GM19438 (cell line): Measurements from ENCODE around the gene RAB37.

ENCODE experiments used
- ATAC-seq: cut with Tn5 transposase; IDR thresholded peaks from one replicate; pipeline ENCODE4 v1.9.1; 2021; ENCODE audit warnings: low read depth; ENCODE audit not compliant: unreplicated experiment

Gene RAB37

GRCh38 chr17:74736513-74737298, at the start of gene RAB37:
RAB37 (plus strand) TSS chr17:74737256; CDS start chr17:74737273, 17 bp downstream.
- no peak for ATAC-seq

GRCh38 chr17:74687886-74688285, 49.2 kb upstream of the RAB37 start:
- ATAC-seq: no peak

GRCh38 chr17:74690409-74690825, 46.6 kb upstream of the RAB37 start:
- ATAC-seq: no peak

GRCh38 chr17:74691151-74691550, 45.9 kb upstream of the RAB37 start:
- no peak for ATAC-seq

DNA sequence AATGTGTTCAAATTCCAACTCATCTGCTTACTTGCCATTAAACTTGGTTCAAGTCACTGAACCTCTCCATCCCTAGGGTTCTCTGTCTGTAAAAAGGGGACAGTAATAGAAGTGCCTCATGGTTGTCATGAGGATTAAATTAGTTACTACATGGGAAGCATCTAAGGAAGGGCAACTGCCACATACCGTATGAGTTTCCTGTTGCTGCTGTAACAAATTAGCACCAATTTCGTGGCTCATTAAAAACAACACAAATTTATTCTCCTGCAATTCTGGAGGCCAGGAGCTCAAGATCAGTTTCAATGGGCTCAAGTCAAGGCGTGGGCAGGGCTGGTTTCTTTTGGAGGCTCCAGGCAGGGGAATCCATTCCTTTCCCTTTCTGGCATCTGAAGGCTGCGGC, 43.0 kb upstream of the RAB37 start:
- ATAC-seq: no peak

GRCh38 chr17:74695629-74696028, 41.4 kb upstream of the RAB37 start:
- ATAC-seq: no peak

- ATAC-seq: no peak
These were observed 39.5 kb upstream of the RAB37 start for GRCh38 chr17:74697515-74697914.

GRCh38 chr17:74698069-74698468, 39.0 kb upstream of the RAB37 start:
- ATAC-seq: no peak

DNA sequence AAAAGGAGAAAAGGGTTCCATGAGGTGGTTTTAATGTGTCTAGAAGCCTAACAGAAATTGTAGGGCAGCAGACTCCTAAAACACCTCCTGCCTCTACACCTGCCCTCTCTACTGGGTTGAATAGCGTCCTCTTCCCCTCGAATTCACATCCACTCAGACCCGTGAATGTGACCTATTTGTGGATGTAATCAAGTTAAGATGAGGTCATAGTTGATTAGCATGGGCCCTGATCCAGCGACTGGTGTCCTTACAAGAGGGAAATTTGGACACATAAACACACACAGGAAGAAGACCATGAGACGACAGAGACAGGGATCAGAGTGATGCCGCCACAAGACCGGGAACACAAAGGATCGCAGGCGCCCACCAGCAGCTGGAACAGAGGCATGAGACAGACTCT, 37.8 kb upstream of the RAB37 start:
- ATAC-seq: no peak

- ATAC-seq: no peak
These were observed 34.8 kb upstream of the RAB37 start for GRCh38 chr17:74702116-74702871.

GRCh38 chr17:74703311-74703710, 33.7 kb upstream of the RAB37 start:
- ATAC-seq: no peak

- ATAC-seq: no peak
These were observed 32.5 kb upstream of the RAB37 start for GRCh38 chr17:74704544-74704943.

DNA sequence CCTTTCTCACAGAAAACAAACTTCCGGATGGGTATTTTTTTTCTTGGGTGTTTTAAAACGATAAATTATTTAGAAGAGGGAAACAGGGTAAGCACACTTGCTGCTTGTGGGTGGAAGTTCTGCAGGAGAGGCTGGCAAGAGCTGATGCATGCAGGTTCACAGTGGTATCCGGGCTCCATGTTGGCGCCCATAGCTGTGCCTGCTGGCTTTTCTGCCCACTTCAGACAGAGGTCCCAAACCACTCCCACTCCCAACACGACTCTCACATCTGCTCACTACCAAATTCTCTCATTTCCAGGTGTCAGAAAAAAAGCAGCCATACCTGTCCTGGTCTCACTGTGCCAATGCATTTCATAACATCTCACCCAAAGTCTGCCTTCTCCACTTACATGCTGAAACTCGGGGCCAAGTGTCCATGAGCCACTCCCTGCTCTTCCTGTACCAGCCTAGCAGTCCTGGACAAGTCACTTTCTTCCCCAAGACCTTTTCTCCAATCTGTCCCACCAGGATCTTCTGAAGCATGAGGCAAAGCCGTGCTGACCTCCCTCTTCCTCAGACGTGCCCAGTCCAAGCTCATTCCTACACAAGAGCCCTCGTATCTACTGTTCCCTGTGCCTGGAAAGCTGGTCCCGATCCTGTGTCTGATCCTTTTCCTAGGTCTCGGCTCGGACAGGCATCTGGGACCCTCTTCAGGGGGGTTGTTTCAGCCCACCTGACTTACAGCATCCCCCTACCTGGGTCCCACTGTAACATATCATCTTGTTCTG, 25.8 kb upstream of the RAB37 start:
- ATAC-seq: no peak

- ATAC-seq: no peak
These were observed 24.8 kb upstream of the RAB37 start for GRCh38 chr17:74712301-74712700.

GRCh38 chr17:74712756-74713155, 24.3 kb upstream of the RAB37 start, which contains the start of gene CD300LF:
CD300LF (minus strand) TSS chr17:74712923; CDS start chr17:74712866, 57 bp downstream.
- no peak for ATAC-seq

DNA sequence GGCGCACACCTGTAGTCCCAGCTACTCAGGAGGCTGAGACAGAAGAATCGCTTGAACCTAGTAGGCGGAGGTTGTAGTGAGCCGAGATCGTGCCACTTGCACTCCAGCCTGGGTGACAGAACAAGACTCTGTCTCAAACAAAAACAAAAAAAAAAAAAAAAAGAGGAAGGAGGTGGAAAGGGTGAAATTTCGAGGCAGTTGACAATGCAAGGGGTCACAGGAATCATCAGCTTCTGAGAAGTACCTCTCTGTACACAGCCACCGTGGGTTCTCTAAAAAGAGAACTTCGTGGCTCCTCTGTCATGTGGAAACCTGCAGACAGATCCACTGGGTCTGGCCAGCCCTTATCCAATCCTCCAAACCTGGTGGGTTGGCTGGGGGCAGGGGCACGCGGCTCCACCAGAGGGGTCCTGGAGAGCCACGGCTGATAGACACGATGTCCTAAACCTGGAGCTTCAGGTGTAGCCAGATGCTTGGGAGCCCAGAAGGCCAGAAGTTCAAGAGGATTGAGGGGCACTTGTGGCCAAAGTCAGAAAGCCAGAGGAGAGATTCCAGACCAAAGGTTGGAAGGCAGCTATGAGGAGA, 23.8 kb upstream of the RAB37 start:
- no peak for ATAC-seq

DNA sequence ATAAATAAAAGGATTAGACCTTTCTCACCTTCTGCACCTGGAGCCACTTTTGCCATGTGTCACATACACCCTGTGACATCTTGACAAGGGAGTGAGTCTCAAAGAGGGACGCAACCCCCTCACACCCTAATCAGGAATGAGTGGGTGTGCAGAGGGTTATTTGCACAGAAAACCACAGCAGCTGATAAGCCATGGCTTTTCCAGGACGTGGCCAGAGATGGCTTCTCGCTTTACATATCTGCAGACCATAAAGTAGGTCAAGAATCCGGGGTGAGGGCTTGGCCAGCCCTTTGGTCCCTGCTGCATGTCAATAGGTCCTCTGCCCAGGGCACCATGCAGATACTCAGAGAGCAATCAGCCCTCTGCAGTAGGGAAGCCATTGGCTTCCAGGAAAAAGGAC, 21.9 kb upstream of the RAB37 start:
- ATAC-seq: no peak

GRCh38 chr17:74720506-74720905, 16.6 kb upstream of the RAB37 start:
- no peak for ATAC-seq

GRCh38 chr17:74722782-74723181, 14.3 kb upstream of the RAB37 start:
- ATAC-seq: no peak

GRCh38 chr17:74723891-74724290, 13.2 kb upstream of the RAB37 start:
- no peak for ATAC-seq

DNA sequence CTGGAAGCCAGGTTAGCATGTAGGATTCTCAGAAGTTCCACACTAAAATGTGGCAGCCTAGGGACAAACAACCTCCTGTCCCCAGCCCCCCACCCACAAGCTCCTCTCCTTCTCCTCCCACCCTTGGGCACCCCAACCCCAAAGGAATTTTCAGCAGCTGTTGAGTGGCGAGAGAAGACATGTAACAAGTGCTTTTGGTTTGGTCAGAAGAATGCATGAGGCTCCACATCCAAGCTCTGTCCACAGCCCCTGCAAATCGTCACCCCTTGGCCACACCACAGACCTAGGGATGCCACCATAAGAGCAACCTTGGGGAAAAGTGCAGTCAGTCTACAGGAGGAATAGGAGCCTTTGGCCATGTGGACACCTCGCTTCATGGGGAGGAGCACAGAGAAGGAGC, 11.9 kb upstream of the RAB37 start:
- no peak for ATAC-seq
